Measurements from ENCODE around the gene SPON2.

Gene SPON2

DNA sequence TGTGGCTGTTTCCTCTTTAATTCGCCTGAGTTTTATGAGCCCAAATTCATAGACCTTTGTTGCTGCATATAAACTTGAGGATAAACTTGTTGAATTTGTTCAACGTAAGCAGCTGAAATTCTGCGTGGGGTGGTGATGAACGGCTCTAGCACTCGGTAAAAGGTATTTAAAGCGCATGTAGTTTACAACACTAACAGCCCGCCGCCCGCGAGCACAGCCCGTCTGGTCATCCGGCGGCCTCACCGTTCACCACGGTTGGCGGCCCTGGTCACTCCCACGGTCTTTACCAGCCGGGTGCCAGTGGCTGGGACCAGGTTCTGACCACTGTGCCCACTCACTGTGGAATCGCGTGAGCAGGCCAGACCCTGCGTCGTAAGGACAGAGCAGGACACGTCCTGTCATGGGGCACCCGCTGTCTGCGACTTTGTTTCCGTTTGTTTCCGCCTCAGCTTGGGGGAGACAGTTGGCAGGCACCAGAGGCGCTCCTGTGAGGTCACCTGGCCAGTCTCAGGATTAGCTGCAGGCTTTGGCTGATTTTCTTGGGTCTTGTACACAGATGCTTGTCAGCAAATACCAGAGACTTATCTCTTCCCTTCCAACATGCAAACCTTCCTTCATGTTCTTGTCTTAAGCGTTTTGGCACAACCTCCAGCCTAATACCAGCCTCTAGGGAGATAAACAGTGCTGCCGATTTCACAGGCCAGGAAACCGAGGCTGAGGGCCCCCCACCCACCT is 36.8 kb upstream of the SPON2 start (continued):
- TF ChIP-seq, protein P1, sequence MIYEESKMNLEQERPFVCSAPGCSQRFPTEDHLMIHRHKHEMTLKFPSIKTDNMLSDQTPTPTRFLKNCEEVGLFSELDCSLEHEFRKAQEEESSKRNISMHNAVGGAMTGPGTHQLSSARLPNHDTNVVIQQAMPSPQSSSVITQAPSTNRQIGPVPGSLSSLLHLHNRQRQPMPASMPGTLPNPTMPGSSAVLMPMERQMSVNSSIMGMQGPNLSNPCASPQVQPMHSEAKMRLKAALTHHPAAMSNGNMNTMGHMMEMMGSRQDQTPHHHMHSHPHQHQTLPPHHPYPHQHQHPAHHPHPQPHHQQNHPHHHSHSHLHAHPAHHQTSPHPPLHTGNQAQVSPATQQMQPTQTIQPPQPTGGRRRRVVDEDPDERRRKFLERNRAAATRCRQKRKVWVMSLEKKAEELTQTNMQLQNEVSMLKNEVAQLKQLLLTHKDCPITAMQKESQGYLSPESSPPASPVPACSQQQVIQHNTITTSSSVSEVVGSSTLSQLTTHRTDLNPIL (CRISPR knock-in tag; IDR thresholded peaks at IDR 0.05; ENCODE audit: low read depth) = no peak
- TF ChIP-seq ZFP3 (CRISPR knock-in tag; IDR thresholded peaks at IDR 0.05) = no peak
- no peak for TF ChIP-seq GLIS3 (CRISPR knock-in tag; IDR thresholded peaks at IDR 0.05)
- TF ChIP-seq OSR1 (CRISPR knock-in tag; IDR thresholded peaks at IDR 0.05) = no peak
- TF ChIP-seq, protein P2, sequence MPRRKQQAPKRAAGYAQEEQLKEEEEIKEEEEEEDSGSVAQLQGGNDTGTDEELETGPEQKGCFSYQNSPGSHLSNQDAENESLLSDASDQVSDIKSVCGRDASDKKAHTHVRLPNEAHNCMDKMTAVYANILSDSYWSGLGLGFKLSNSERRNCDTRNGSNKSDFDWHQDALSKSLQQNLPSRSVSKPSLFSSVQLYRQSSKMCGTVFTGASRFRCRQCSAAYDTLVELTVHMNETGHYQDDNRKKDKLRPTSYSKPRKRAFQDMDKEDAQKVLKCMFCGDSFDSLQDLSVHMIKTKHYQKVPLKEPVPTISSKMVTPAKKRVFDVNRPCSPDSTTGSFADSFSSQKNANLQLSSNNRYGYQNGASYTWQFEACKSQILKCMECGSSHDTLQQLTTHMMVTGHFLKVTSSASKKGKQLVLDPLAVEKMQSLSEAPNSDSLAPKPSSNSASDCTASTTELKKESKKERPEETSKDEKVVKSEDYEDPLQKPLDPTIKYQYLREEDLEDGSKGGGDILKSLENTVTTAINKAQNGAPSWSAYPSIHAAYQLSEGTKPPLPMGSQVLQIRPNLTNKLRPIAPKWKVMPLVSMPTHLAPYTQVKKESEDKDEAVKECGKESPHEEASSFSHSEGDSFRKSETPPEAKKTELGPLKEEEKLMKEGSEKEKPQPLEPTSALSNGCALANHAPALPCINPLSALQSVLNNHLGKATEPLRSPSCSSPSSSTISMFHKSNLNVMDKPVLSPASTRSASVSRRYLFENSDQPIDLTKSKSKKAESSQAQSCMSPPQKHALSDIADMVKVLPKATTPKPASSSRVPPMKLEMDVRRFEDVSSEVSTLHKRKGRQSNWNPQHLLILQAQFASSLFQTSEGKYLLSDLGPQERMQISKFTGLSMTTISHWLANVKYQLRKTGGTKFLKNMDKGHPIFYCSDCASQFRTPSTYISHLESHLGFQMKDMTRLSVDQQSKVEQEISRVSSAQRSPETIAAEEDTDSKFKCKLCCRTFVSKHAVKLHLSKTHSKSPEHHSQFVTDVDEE (CRISPR knock-in tag; IDR thresholded peaks at IDR 0.05) = no peak
- TF ChIP-seq ZNF70 (CRISPR knock-in tag; IDR thresholded peaks at IDR 0.05) = no peak
- TF ChIP-seq ZC3H10 (CRISPR knock-in tag; IDR thresholded peaks at IDR 0.05) = no peak
- no peak for TF ChIP-seq ISL1 (CRISPR knock-in tag; IDR thresholded peaks at IDR 0.05)

DNA sequence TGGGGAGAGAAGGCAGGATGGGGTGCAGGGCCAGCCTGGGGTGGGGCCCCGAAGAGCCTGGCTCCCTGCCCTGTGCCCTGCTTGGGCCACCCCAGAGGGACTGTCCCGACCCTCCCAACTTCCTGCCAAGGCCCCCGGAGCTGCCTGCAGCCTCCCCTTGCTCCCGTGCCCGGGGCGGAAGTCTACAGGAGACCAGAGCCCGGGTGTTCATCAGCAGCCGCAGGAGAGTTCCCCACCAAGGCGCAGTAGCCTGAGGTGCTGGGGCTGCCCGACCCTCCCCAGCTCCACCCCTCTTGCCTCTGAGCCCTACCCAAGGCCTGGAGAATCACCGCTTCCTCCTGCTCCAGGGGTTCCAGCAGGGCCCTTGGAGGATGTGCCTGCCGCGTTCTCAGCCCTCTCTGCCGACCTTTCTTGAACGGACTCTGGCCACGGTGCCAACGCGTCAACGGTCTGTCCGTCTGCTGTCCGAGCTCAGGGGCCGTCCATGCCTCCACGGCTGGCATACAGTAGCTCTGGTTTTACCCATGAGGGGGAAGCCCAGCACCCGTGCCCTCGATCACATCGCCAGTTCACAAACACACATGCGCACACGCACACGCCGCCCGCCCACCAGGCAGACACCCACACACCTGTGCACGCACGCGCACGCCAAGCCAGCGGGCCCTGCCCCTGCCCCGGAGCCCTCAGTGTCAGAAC is 36.0 kb upstream of the SPON2 start:
- TF ChIP-seq, protein P3, sequence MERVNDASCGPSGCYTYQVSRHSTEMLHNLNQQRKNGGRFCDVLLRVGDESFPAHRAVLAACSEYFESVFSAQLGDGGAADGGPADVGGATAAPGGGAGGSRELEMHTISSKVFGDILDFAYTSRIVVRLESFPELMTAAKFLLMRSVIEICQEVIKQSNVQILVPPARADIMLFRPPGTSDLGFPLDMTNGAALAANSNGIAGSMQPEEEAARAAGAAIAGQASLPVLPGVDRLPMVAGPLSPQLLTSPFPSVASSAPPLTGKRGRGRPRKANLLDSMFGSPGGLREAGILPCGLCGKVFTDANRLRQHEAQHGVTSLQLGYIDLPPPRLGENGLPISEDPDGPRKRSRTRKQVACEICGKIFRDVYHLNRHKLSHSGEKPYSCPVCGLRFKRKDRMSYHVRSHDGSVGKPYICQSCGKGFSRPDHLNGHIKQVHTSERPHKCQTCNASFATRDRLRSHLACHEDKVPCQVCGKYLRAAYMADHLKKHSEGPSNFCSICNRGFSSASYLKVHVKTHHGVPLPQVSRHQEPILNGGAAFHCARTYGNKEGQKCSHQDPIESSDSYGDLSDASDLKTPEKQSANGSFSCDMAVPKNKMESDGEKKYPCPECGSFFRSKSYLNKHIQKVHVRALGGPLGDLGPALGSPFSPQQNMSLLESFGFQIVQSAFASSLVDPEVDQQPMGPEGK (CRISPR knock-in tag; IDR thresholded peaks at IDR 0.05; ENCODE audit: borderline replicate concordance) = no peak
- no peak for TF ChIP-seq ESRRG (CRISPR knock-in tag; IDR thresholded peaks at IDR 0.05)
- TF ChIP-seq, protein P1 (CRISPR knock-in tag; IDR thresholded peaks at IDR 0.05; ENCODE audit: low read depth) = no peak
- TF ChIP-seq RARB (CRISPR knock-in tag; IDR thresholded peaks at IDR 0.05) = no peak
- no peak for TF ChIP-seq ZC3H10 (CRISPR knock-in tag; IDR thresholded peaks at IDR 0.05)
- TF ChIP-seq ZFP30 (CRISPR knock-in tag; IDR thresholded peaks at IDR 0.05) = no peak
- ATAC-seq = peak; percentile 10

DNA sequence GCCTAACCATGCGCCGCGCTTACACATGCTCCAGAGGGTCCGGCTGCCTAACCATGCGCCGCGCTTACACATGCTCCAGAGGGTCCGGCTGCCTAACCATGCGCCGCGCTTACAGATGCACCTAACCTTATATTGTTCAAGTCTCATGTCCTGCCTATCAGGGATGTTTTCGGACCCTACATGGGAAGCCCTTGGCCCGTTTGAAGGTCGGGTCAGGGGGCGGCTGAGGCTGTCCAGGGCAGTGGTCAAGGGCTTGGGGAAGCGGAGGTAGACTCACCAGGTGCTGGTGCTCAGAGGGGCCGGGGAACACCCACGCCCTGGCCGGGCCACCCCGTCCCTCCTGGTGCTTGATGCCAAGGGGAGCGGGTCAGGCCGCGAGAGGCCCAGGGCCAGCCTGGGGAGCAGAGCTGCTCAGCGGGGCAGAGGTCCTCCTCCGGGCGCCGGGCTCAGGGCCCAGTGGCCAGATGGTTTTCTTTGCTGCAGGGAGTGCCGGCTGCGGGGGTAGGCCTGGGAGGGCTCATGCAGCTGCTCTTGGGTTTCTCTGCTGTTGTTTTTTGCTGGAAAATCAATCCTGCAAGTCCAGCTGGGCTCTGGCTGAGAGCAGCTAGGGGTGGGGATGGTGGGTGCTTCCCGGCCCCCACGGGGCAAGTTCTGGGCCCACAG is 35.4 kb upstream of the SPON2 start:
- peak; percentile 25 for ATAC-seq
- TF ChIP-seq SNAI2 (CRISPR knock-in tag; IDR thresholded peaks at IDR 0.05) (no peak), ESRRG (CRISPR knock-in tag; IDR thresholded peaks at IDR 0.05) (no peak), OSR1 (CRISPR knock-in tag; IDR thresholded peaks at IDR 0.05) (no peak), ZFP3 (CRISPR knock-in tag; IDR thresholded peaks at IDR 0.05) (no peak), GLIS3 (CRISPR knock-in tag; IDR thresholded peaks at IDR 0.05) (no peak), ARNTL (CRISPR knock-in tag; IDR thresholded peaks at IDR 0.05; ENCODE audit: borderline replicate concordance, low read depth) (no peak), ZNF70 (CRISPR knock-in tag; IDR thresholded peaks at IDR 0.05) (no peak), ZFP30 (CRISPR knock-in tag; IDR thresholded peaks at IDR 0.05) (no peak), RARB (CRISPR knock-in tag; IDR thresholded peaks at IDR 0.05) (no peak), ZNF565 (CRISPR knock-in tag; conservative IDR thresholded peaks at IDR 0.05; ENCODE audit: low read depth) (no peak), TCF4 (CRISPR knock-in tag; IDR thresholded peaks at IDR 0.05; ENCODE audit: borderline replicate concordance) (no peak; the same call in 1 of the 2 replicates), ZNF8 (CRISPR knock-in tag; IDR thresholded peaks at IDR 0.05) (no peak), PPARA (CRISPR knock-in tag; IDR thresholded peaks at IDR 0.05; ENCODE audit: borderline replicate concordance) (no peak), TOX (CRISPR knock-in tag; IDR thresholded peaks at IDR 0.05; ENCODE audit: borderline replicate concordance) (no peak), ISL1 (CRISPR knock-in tag; IDR thresholded peaks at IDR 0.05) (no peak)
- TF ChIP-seq, protein P4, sequence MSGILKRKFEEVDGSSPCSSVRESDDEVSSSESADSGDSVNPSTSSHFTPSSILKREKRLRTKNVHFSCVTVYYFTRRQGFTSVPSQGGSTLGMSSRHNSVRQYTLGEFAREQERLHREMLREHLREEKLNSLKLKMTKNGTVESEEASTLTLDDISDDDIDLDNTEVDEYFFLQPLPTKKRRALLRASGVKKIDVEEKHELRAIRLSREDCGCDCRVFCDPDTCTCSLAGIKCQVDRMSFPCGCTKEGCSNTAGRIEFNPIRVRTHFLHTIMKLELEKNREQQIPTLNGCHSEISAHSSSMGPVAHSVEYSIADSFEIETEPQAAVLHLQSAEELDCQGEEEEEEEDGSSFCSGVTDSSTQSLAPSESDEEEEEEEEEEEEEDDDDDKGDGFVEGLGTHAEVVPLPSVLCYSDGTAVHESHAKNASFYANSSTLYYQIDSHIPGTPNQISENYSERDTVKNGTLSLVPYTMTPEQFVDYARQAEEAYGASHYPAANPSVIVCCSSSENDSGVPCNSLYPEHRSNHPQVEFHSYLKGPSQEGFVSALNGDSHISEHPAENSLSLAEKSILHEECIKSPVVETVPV (CRISPR knock-in tag; IDR thresholded peaks at IDR 0.05) = no peak
- TF ChIP-seq, protein P3 (CRISPR knock-in tag; IDR thresholded peaks at IDR 0.05; ENCODE audit: borderline replicate concordance) = no peak
- TF ChIP-seq, protein P1 (CRISPR knock-in tag; IDR thresholded peaks at IDR 0.05; ENCODE audit: low read depth) = no peak
